Spleen (tissue), 11 donors: Measurements from ENCODE around the gene ARSI. TPM values are rescaled to one million over a fixed set of nuclear protein-coding genes. Genes with fewer than 3 reads are reported as not detected.

Source experiments
- DNase-seq: peaks from one replicate; pipeline ENCODE4 v3.0.0-alpha.2; 2020
- H3K27ac ChIP-seq, 8 donors: fragments of 200-600 bp; sonication (generic) in 7 of 8; 1 replicate in 4 of 8; 2 replicates in 4 of 8; pipeline versions ENCODE4 v1.5.0 to v1.8.0; 2016 to 2021; ENCODE audit warnings: inconsistent platforms in 4 of 8, mild to moderate bottlenecking in 4 of 8, moderate library complexity in 1 of 8
- H3K27me3 ChIP-seq, 7 donors: fragments of 200-600 bp; sonication (generic) in 6 of 7; replicated peaks in 1 of 7; 1 replicate in 4 of 7; 2 replicates in 3 of 7; pipeline versions ENCODE4 v1.5.0 to v1.8.0; 2016 to 2021; ENCODE audit warnings: inconsistent platforms in 3 of 7, mild to moderate bottlenecking in 1 of 7
- H3K36me3 ChIP-seq, 6 donors: fragments of 200-600 bp; sonication (generic) in 5 of 6; 1 replicate in 4 of 6; 2 replicates in 2 of 6; pipeline versions ENCODE4 v1.5.0 to v1.8.0; 2016 to 2021; ENCODE audit warnings: inconsistent platforms in 2 of 6
- H3K4me1 ChIP-seq, 6 donors: fragments of 200-600 bp; sonication (generic) in 5 of 6; 1 replicate in 3 of 6; 2 replicates in 3 of 6; pipeline versions ENCODE4 v1.5.0 to v1.8.0; 2016 to 2021; ENCODE audit warnings: inconsistent platforms in 3 of 6
- H3K4me3 ChIP-seq, 8 donors: fragments of 200-600 bp; sonication (generic) in 7 of 8; 1 replicate in 4 of 8; 2 replicates in 4 of 8; pipeline versions ENCODE4 v1.5.0 to v1.8.0; 2016 to 2021; ENCODE audit warnings: inconsistent platforms in 4 of 8, mild to moderate bottlenecking in 4 of 8, moderate library complexity in 2 of 8
- H3K9me3 ChIP-seq, 8 donors: fragments of 200-600 bp; sonication (generic) in 7 of 8; 1 replicate in 4 of 8; 2 replicates in 4 of 8; pipeline versions ENCODE4 v1.5.0 to v1.8.0; 2016 to 2021; ENCODE audit warnings: inconsistent platforms in 4 of 8
- CTCF ChIP-seq, 11 experiments: fragments of 200-600 bp in 7 of 11; fragments of 450-650 bp in 4 of 11; sonication (generic) in 4 of 11; IDR thresholded peaks in 8 of 11; conservative IDR thresholded peaks in 3 of 11; 1 replicate in 7 of 11; 2 replicates in 4 of 11; pipeline versions ENCODE4 v1.4.0 to v1.8.0; 2016 to 2021; ENCODE audit warnings: antibody characterized with exemption in 11 of 11, inconsistent platforms in 4 of 11, mild to moderate bottlenecking in 1 of 11
- POLR2A ChIP-seq, 3 donors: fragments of 450-650 bp; IDR thresholded peaks; one replicate each; pipeline ENCODE4 v1.5.1; 2017; ENCODE audit warnings: antibody characterized with exemption in 3 of 3, mild to moderate bottlenecking in 1 of 3
- POLR2AphosphoS5 ChIP-seq, 3 donors: sonication (generic); formaldehyde crosslinking; IDR thresholded peaks; one replicate each; pipeline ENCODE4 v1.5.1; 2017; ENCODE audit warnings: antibody characterized with exemption in 3 of 3
- WGBS, 5 donors: extraction: QIAGEN DNeasy Blood & Tissue Kit in 3 of 5; methylation state at CpG; one replicate each; pipeline versions ENCODE4 v1.1.5 to v1.1.7; 2013 to 2018; 5-methylcytosine and 5-hydroxymethylcytosine counted together
- intact Hi-C: fragments of 100-400 bp; cut with DNase I; formaldehyde crosslinking; loops from one replicate; pipeline ENCODE4 v1.15.0; 2023; ENCODE audit warnings: low total_unique reads
- polyA plus RNA-seq, 3 donors: library from polyadenylated mRNA; stranded (reverse); fragments of 200-250 nt; gene quantifications; one replicate each; pipeline ENCODE4 v1.2.1, GENCODE V29; 2013
- total RNA-seq, 7 donors: library from RNA; depleted of rRNA in 3 of 7; stranded (reverse); fragments of >200 nt in 3 of 7; fragmentation: NEBNext Ultra II Directional in 4 of 7; extraction: Animal tissue kit (Norgen Biotek cat#: 25700) in 4 of 7; gene quantifications; one replicate each; pipeline versions ENCODE4 v1.1.0 to v1.2.1, GENCODE V29; 2016 to 2021
- donor health status: healthy with polysubstance abuse.
- donor health status: DM: no; HTN: no; CAD: no; lungs with moderate emphysema.
- donor health status: DM: no; HTN: no; CAD: no.
- donor health status: Bipolar disorder and iron deficiency.
- donor health status: healthy.
- donor health status: DM: no; HTN: no; CAD: no.
- donor health status: DM: yes; HTN: yes; CAD: no.

ARSI gene
- total and polyA plus RNA-seq, 10 donors, result 0.07 to 3.8 (median 0.92) TPM

GRCh38 chr5:150266871-150267291 is 35.8 kb downstream of the ARSI start:
- DNase-seq, result no peak
- H3K27me3 ChIP-seq, result peaks cover 0 to 4% (median 0%) of the 10 kb centered on the region in 7 donors
- intact Hi-C loops, result no loop called here
- TF ChIP-seq POLR2AphosphoS5 (IDR thresholded peaks at IDR 0.05), result no peak
- TF ChIP-seq POLR2A (IDR thresholded peaks at IDR 0.05), result no peak
- TF ChIP-seq CTCF (IDR thresholded peaks at IDR 0.05 in 8 of 11, conservative IDR thresholded peaks at IDR 0.05 in 3 of 11), result no peak
- H3K4me3 ChIP-seq, result no peak overlapping the region
- H3K4me1 ChIP-seq, result no peaks in the 10 kb centered on the region
- H3K27ac ChIP-seq, result no peak overlapping the region
- WGBS, 5 donors, result 69 to 95% (median 77%) methylated on average over 4 of the region's 4 CpGs
- no peaks in the 10 kb centered on the region for H3K36me3 ChIP-seq
- no peaks in the 10 kb centered on the region for H3K9me3 ChIP-seq

- TF ChIP-seq POLR2AphosphoS5 (IDR thresholded peaks at IDR 0.05) (no peak), CTCF (IDR thresholded peaks at IDR 0.05 in 8 of 11, conservative IDR thresholded peaks at IDR 0.05 in 3 of 11) (no peak), POLR2A (IDR thresholded peaks at IDR 0.05) (no peak)
- WGBS, 5 donors, result 74 to 87% (median 76%) methylated on average over 6 of the region's 6 CpGs
- H3K36me3 ChIP-seq, result no peaks in the 10 kb centered on the region
- no peaks in the 10 kb centered on the region for H3K9me3 ChIP-seq
- no peak overlapping the region for H3K4me3 ChIP-seq
- H3K4me1 ChIP-seq, result no peaks in the 10 kb centered on the region
- no peak overlapping the region for H3K27ac ChIP-seq
- intact Hi-C loops, result no loop called here
- H3K27me3 ChIP-seq, result peaks cover 0 to 4% (median 0%) of the 10 kb centered on the region in 7 donors
- DNase-seq, result no peak
Measured at GRCh38 chr5:150265870-150266383, 36.8 kb downstream of the ARSI start.

GRCh38 chr5:150264667-150265603 is 37.8 kb downstream of the ARSI start:
- Histone ChIP-seq H3K4me3 (no peak overlapping the region), H3K27ac (no peak overlapping the region), H3K4me1 (no peaks in the 10 kb centered on the region), H3K36me3 (no peaks in the 10 kb centered on the region), H3K9me3 (no peaks in the 10 kb centered on the region), H3K27me3 (peaks cover 0 to 4% (median 0%) of the 10 kb centered on the region in 7 donors)
- no peak for DNase-seq
- no peak for TF ChIP-seq POLR2AphosphoS5 (IDR thresholded peaks at IDR 0.05)
- TF ChIP-seq CTCF (IDR thresholded peaks at IDR 0.05 in 8 of 11, conservative IDR thresholded peaks at IDR 0.05 in 3 of 11), result no peak
- TF ChIP-seq POLR2A (IDR thresholded peaks at IDR 0.05), result no peak
- intact Hi-C loops, result no loop called here
- WGBS, 5 donors, result 77 to 87% (median 83%) methylated on average over 16 to 23 of the region's 23 CpGs
